Ramos (cell line): ENCODE data around the gene GLS2.
"Not testable (repeated sequence)": the region's sequence is repeated elsewhere in the genome, so short reads cannot be mapped to it uniquely, and the experiment has no call there.

Source experiments
- in situ Hi-C: fragments of 300-500 bp; cut with MboI; formaldehyde crosslinking; loops from one replicate; pipeline ENCODE4 v1.14.3; 2022; ENCODE audit warnings: low sequenced_read_pairs; ENCODE audit not compliant: unreplicated experiment

The GLS2 gene

GRCh38 chr12:56450241-56450640 is 37.7 kb downstream of the GLS2 start:
- in situ Hi-C loops: loop anchor here (5.0 kb wide), 1 partner anchor 83 kb away; no protein-coding TSS in a partner anchor

GRCh38 chr12:56449622-56449984 is 38.4 kb downstream of the GLS2 start:
- in situ Hi-C loops: no loop called here

GRCh38 chr12:56448860-56449621 is 38.9 kb downstream of the GLS2 start, which contains the start of gene TIMELESS:
Gene TIMELESS, minus strand, starts transcription at chr12:56449426. Its CDS starts 15,256 bp downstream, at chr12:56434170.
- in situ Hi-C loops: no loop called here

GRCh38 chr12:56443208-56443607 is 44.8 kb downstream of the GLS2 start:
- in situ Hi-C loops: not testable (repeated sequence)

- in situ Hi-C loops: no loop called here
These were observed 50.4 kb downstream of the GLS2 start for GRCh38 chr12:56437430-56438176.

GRCh38 chr12:56434828-56435227 is 53.1 kb downstream of the GLS2 start:
- in situ Hi-C loops: no loop called here

- in situ Hi-C loops: no loop called here
These were observed 56.1 kb downstream of the GLS2 start for GRCh38 chr12:56431850-56432249.

- in situ Hi-C loops: no loop called here
These were observed 56.7 kb downstream of the GLS2 start for GRCh38 chr12:56431288-56431687.

- in situ Hi-C loops: no loop called here
These were observed 62.0 kb downstream of the GLS2 start for GRCh38 chr12:56425940-56426438.

GRCh38 chr12:56425193-56425592 is 62.8 kb downstream of the GLS2 start:
- in situ Hi-C loops: no loop called here
